Measurements from ENCODE around the gene ZNF575. TPM values are rescaled to one million over a fixed set of nuclear protein-coding genes. Genes with fewer than 3 reads are reported as not detected.

Gene ZNF575
- total and polyA plus RNA-seq, 2 experiments from 2014 or later, result 0.10 to 0.65 TPM

- no peak overlapping the region for H3K4me3 ChIP-seq
- H3K9me2 ChIP-seq (ENCODE audit: insufficient read depth), result no peaks in the 10 kb centered on the region
- H3K27me3 ChIP-seq (ENCODE audit: insufficient read depth), result no peaks in the 10 kb centered on the region
- H3K4me3 Mint-ChIP-seq, result no peak overlapping the region
- H4K20me1 ChIP-seq (replicated peaks; ENCODE audit: insufficient read depth), result no peaks in the 10 kb centered on the region
- no peaks in the 10 kb centered on the region for H3K4me1 ChIP-seq (ENCODE audit: insufficient read depth)
- DNase-seq (ENCODE audit: low spot score) (no peak), ATAC-seq (no peak)
- H3F3A ChIP-seq (replicated peaks; ENCODE audit: low read depth), result no peaks in the 10 kb centered on the region
- peaks cover 4% of the 10 kb centered on the region for H3K27me3 Mint-ChIP-seq (ENCODE audit: insufficient read depth, low read depth, poor library complexity)
- H3K4me1 Mint-ChIP-seq, result no peaks in the 10 kb centered on the region; the same call in 2 of the 3 replicates
- no peak for TF ChIP-seq CTCF (conservative IDR thresholded peaks at IDR 0.05; ENCODE audit: low read depth in 2 of 2)
- TF ChIP-seq ZNF114 (CRISPR knock-in tag; IDR thresholded peaks at IDR 0.05), result no peak
- no peak overlapping the region for H2AFZ ChIP-seq
- no peak overlapping the region for H3K27ac ChIP-seq (ENCODE audit: low read depth)
- H3K79me2 ChIP-seq (replicated peaks; ENCODE audit: insufficient read depth), result no peaks in the 10 kb centered on the region
- H3K36me3 Mint-ChIP-seq (ENCODE audit: low read depth), result peaks cover 56% of the 10 kb centered on the region
- H3K36me3 ChIP-seq (ENCODE audit: insufficient read depth), result no peaks in the 10 kb centered on the region; the same call in 1 of the 2 replicates
- no peaks in the 10 kb centered on the region; the same call in 2 of the 3 replicates for H3K9me3 Mint-ChIP-seq
- H3K4me2 ChIP-seq, result no peak overlapping the region
- no peak overlapping the region for H3K27ac Mint-ChIP-seq
These were observed 15.7 kb downstream of the ZNF575 start for GRCh38 chr19:43548706-43549105.

- Mint-ChIP-seq H3K36me3 (ENCODE audit: low read depth) (peaks cover 54% of the 10 kb centered on the region), H3K27me3 (ENCODE audit: insufficient read depth, low read depth, poor library complexity) (peaks cover 4% of the 10 kb centered on the region), H3K9me3 (no peaks in the 10 kb centered on the region), H3K27ac (peak overlapping the region; percentile 11; the same call in 1 of the 2 replicates), H3K4me1 (peaks cover 9% of the 10 kb centered on the region), H3K4me3 (no peak overlapping the region; the same call in 2 of the 3 replicates)
- Histone ChIP-seq H3K4me2 (no peak overlapping the region), H2AFZ (no peak overlapping the region), H3K4me3 (no peak overlapping the region), H3F3A (replicated peaks; ENCODE audit: low read depth) (no peaks in the 10 kb centered on the region), H3K27me3 (ENCODE audit: insufficient read depth) (no peaks in the 10 kb centered on the region), H3K79me2 (replicated peaks; ENCODE audit: insufficient read depth) (no peaks in the 10 kb centered on the region), H3K9me2 (ENCODE audit: insufficient read depth) (no peaks in the 10 kb centered on the region), H4K20me1 (replicated peaks; ENCODE audit: insufficient read depth) (no peaks in the 10 kb centered on the region), H3K36me3 (ENCODE audit: insufficient read depth) (no peaks in the 10 kb centered on the region; the same call in 1 of the 2 replicates), H3K27ac (ENCODE audit: low read depth) (no peak overlapping the region), H3K4me1 (ENCODE audit: insufficient read depth) (peaks cover 4% of the 10 kb centered on the region; the same call in 1 of the 2 replicates)
- ATAC-seq, result no peak
- TF ChIP-seq JUNB (IDR thresholded peaks at IDR 0.05; ENCODE audit: unreplicated experiment), result no peak
- no peak for TF ChIP-seq ZNF331 (CRISPR knock-in tag; IDR thresholded peaks at IDR 0.05; ENCODE audit: low read depth)
- DNase-seq (ENCODE audit: low spot score), result no peak
These were observed 18.6 kb downstream of the ZNF575 start for GRCh38 chr19:43551399-43552197.

- no peaks in the 10 kb centered on the region for H3K79me2 ChIP-seq (replicated peaks; ENCODE audit: insufficient read depth)
- no peaks in the 10 kb centered on the region for H4K20me1 ChIP-seq (replicated peaks; ENCODE audit: insufficient read depth)
- peaks cover 4% of the 10 kb centered on the region; the same call in 1 of the 2 replicates for H3K4me1 ChIP-seq (ENCODE audit: insufficient read depth)
- peaks cover 4% of the 10 kb centered on the region for H3K27me3 Mint-ChIP-seq (ENCODE audit: insufficient read depth, low read depth, poor library complexity)
- H3K27ac Mint-ChIP-seq, result no peak overlapping the region
- no peaks in the 10 kb centered on the region for H3F3A ChIP-seq (replicated peaks; ENCODE audit: low read depth)
- no peak overlapping the region for H3K4me3 Mint-ChIP-seq
- DNase-seq (ENCODE audit: low spot score) (no peak), ATAC-seq (no peak)
- no peaks in the 10 kb centered on the region for H3K9me3 Mint-ChIP-seq
- no peak overlapping the region for H3K27ac ChIP-seq (ENCODE audit: low read depth)
- no peak overlapping the region for H2AFZ ChIP-seq
- H3K9me2 ChIP-seq (ENCODE audit: insufficient read depth), result no peaks in the 10 kb centered on the region
- peaks cover 54% of the 10 kb centered on the region for H3K36me3 Mint-ChIP-seq (ENCODE audit: low read depth)
- H3K36me3 ChIP-seq (ENCODE audit: insufficient read depth), result no peaks in the 10 kb centered on the region; the same call in 1 of the 2 replicates
- H3K4me2 ChIP-seq, result no peak overlapping the region
- no peaks in the 10 kb centered on the region for H3K27me3 ChIP-seq (ENCODE audit: insufficient read depth)
- no peak overlapping the region for H3K4me3 ChIP-seq
- H3K4me1 Mint-ChIP-seq, result peaks cover 9% of the 10 kb centered on the region
- TF ChIP-seq ZNF114 (CRISPR knock-in tag; IDR thresholded peaks at IDR 0.05) (no peak), ZNF462 (CRISPR knock-in tag; IDR thresholded peaks at IDR 0.05) (no peak), EZH2phosphoT487 (IDR thresholded peaks at IDR 0.05; ENCODE audit: unreplicated experiment) (no peak), NANOG (IDR thresholded peaks at IDR 0.05; ENCODE audit: borderline replicate concordance) (no peak), POLR2AphosphoS5 (IDR thresholded peaks at IDR 0.05; ENCODE audit: low read depth) (no peak), STAT1 (IDR thresholded peaks at IDR 0.05; ENCODE audit: unreplicated experiment) (no peak)
These were observed 19.1 kb downstream of the ZNF575 start for GRCh38 chr19:43552198-43552450.

Data from GM23338 (cell line).